Hepatic stellate cell (primary cell): ENCODE data around the gene CABP1.

ENCODE experiments used
- DNase-seq: peaks from one replicate; pipeline ENCODE4 v3.0.0; 2011; ENCODE audit warnings: low spot score

The CABP1 gene

GRCh38 chr12:120631097-120631496 is 9.3 kb upstream of the CABP1 start:
- DNase-seq: no peak

GRCh38 chr12:120640861-120641833 is 721 bp downstream of the CABP1 start:
- DNase-seq: peak; percentile 54

- no peak for DNase-seq
These were observed 1.7 kb downstream of the CABP1 start for GRCh38 chr12:120642121-120642520.

GRCh38 chr12:120642826-120643225 is 2.4 kb downstream of the CABP1 start:
- DNase-seq: no peak

- DNase-seq: no peak
These were observed 3.1 kb downstream of the CABP1 start for GRCh38 chr12:120643574-120643973.

- DNase-seq: no peak
These were observed 5.6 kb downstream of the CABP1 start for GRCh38 chr12:120646044-120646443.

- no peak for DNase-seq
These were observed 6.9 kb downstream of the CABP1 start for GRCh38 chr12:120647375-120647755.

- no peak for DNase-seq
These were observed 9.2 kb downstream of the CABP1 start for GRCh38 chr12:120649442-120650232.

- no peak for DNase-seq
These were observed 9.8 kb downstream of the CABP1 start for GRCh38 chr12:120650233-120650690.

- no peak for DNase-seq
These were observed 11.4 kb downstream of the CABP1 start for GRCh38 chr12:120651821-120652220.

GRCh38 chr12:120652656-120653435 is 12.4 kb downstream of the CABP1 start:
- DNase-seq: no peak

- no peak for DNase-seq
These were observed 13.2 kb downstream of the CABP1 start for GRCh38 chr12:120653611-120654010.

- no peak for DNase-seq
These were observed 14.2 kb downstream of the CABP1 start for GRCh38 chr12:120654656-120655055.

GRCh38 chr12:120656008-120656407 is 15.6 kb downstream of the CABP1 start:
- no peak for DNase-seq

GRCh38 chr12:120658286-120659150 is 18.1 kb downstream of the CABP1 start:
- DNase-seq: no peak

GRCh38 chr12:120659151-120659525 is 18.7 kb downstream of the CABP1 start:
- DNase-seq: no peak

GRCh38 chr12:120661432-120661831 is 21.0 kb downstream of the CABP1 start:
- no peak for DNase-seq

GRCh38 chr12:120662879-120663278 is 22.5 kb downstream of the CABP1 start:
- no peak for DNase-seq

GRCh38 chr12:120663741-120664140 is 23.3 kb downstream of the CABP1 start:
- DNase-seq: no peak

- no peak for DNase-seq
These were observed 26.4 kb downstream of the CABP1 start for GRCh38 chr12:120666571-120667390.
